A549 (cell line): ENCODE results near the gene CDKN3.
"Not testable (repeated sequence)": the region's sequence is repeated elsewhere in the genome, so short reads cannot be mapped to it uniquely, and the experiment has no call there.

Source experiments
- MYC ChIP-seq: IDR thresholded peaks from 2 replicates; pipeline ENCODE4 v1.6.1; 2012; ENCODE audit warnings: mild to moderate bottlenecking, inconsistent platforms, low read length, improper control_type of control experiment, borderline replicate concordance
- POLR2A ChIP-seq: IDR thresholded peaks from 2 replicates; pipeline ENCODE4 v1.6.1; 2012; ENCODE audit warnings: mild to moderate bottlenecking, low read length

DNA sequence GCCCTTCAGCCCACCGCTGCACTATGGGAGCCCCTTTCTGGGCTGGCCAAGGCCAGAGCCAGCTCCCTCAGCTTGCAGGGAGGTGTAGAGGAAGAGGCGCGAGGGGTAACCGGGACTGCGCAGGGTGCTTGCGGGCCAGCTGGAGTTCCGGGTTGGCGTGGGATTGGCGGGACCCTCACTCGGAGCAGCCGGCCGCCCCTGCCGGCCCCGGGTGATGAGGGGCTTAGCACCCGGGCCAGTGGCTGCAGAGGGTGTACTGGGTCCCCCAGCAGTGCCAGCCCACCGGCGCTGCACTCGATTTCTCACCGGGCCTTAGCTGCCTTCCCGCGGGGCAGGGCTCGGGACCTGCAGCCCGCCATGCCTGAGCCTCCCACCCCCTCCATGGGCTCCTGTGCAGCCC, 46.2 kb downstream of the CDKN3 start:
- TF ChIP-seq MYC, POLR2A: not testable (repeated sequence)
